Progenitor cell of endocrine pancreas (in vitro differentiated cells): ENCODE results near the gene NHSL1. TPM values are rescaled to one million over a fixed set of nuclear protein-coding genes. Genes with fewer than 3 reads are reported as not detected.

Experiments used
- DNase-seq: peaks from one replicate; pipeline ENCODE4 v3.0.0; 2021; ENCODE audit warnings: low spot score; ENCODE audit not compliant: unreplicated experiment
- H3K27ac Mint-ChIP-seq: 2 replicates; pipeline ENCODE4 v1.8.0; 2021; ENCODE audit warnings: mild to moderate bottlenecking, moderate library complexity, mixed read lengths
- H3K27me3 Mint-ChIP-seq: 2 replicates; pipeline ENCODE4 v1.8.0; 2021; ENCODE audit warnings: mixed read lengths
- H3K36me3 Mint-ChIP-seq: 2 replicates; pipeline ENCODE4 v1.8.0; 2022; ENCODE audit warnings: mixed read lengths; ENCODE audit not compliant: insufficient read depth
- H3K4me1 Mint-ChIP-seq: 2 replicates; pipeline ENCODE4 v1.8.0; 2021; ENCODE audit warnings: low read depth, mixed read lengths
- H3K4me3 Mint-ChIP-seq: 2 replicates; pipeline ENCODE4 v1.8.0; 2021; ENCODE audit warnings: low read depth, mild to moderate bottlenecking, moderate library complexity, mixed read lengths
- H3K9me3 Mint-ChIP-seq: 2 replicates; pipeline ENCODE4 v1.8.0; 2021; ENCODE audit warnings: low read depth, mixed read lengths
- CTCF ChIP-seq: fragments of 200-600 bp; sonication (generic); IDR thresholded peaks from one replicate; pipeline ENCODE4 v1.5.0; 2021; ENCODE audit warnings: antibody characterized with exemption, mild to moderate bottlenecking; ENCODE audit not compliant: unreplicated experiment
- total RNA-seq: library from RNA; stranded (reverse); gene quantifications from 2 replicates; pipeline ENCODE4 v1.2.1, GENCODE V29; 2021

The NHSL1 gene
- total RNA-seq, 1 donor from 2014 or later = 86.5 TPM

GRCh38 chr6:138541823-138542481 lies 42.7 kb upstream of the NHSL1 start:
- peak overlapping the region; percentile 42 for H3K27ac Mint-ChIP-seq
- no peak for DNase-seq
- no peaks in the 10 kb centered on the region for H3K9me3 Mint-ChIP-seq
- peaks cover 5% of the 10 kb centered on the region for H3K36me3 Mint-ChIP-seq
- no peak for TF ChIP-seq CTCF
- H3K4me1 Mint-ChIP-seq = peaks cover 77% of the 10 kb centered on the region
- H3K27me3 Mint-ChIP-seq = no peaks in the 10 kb centered on the region
- no peak overlapping the region for H3K4me3 Mint-ChIP-seq

- Mint-ChIP-seq H3K36me3 (peaks cover 5% of the 10 kb centered on the region), H3K4me1 (peaks cover 85% of the 10 kb centered on the region), H3K27ac (peak overlapping the region; percentile 84), H3K4me3 (no peak overlapping the region), H3K9me3 (no peaks in the 10 kb centered on the region), H3K27me3 (no peaks in the 10 kb centered on the region)
- DNase-seq = no peak
- TF ChIP-seq CTCF = no peak
Measured at GRCh38 chr6:138540468-138540867, 41.2 kb upstream of the NHSL1 start.

- Mint-ChIP-seq H3K4me3 (no peak overlapping the region), H3K36me3 (peaks cover 5% of the 10 kb centered on the region), H3K27me3 (no peaks in the 10 kb centered on the region), H3K27ac (no peak overlapping the region), H3K4me1 (peaks cover 87% of the 10 kb centered on the region), H3K9me3 (no peaks in the 10 kb centered on the region)
- TF ChIP-seq CTCF = no peak
- no peak for DNase-seq
Measured at GRCh38 chr6:138539876-138540275, 40.6 kb upstream of the NHSL1 start.

- DNase-seq = no peak
- Mint-ChIP-seq H3K27me3 (no peaks in the 10 kb centered on the region), H3K4me3 (peak overlapping the region; percentile 12), H3K4me1 (peaks cover 84% of the 10 kb centered on the region), H3K9me3 (no peaks in the 10 kb centered on the region), H3K36me3 (peaks cover 11% of the 10 kb centered on the region), H3K27ac (peak overlapping the region; percentile 97)
- TF ChIP-seq CTCF = no peak
Measured at GRCh38 chr6:138538390-138539031, 39.2 kb upstream of the NHSL1 start.

GRCh38 chr6:138537106-138537505 lies 37.8 kb upstream of the NHSL1 start:
- peaks cover 77% of the 10 kb centered on the region for H3K4me1 Mint-ChIP-seq
- peak overlapping the region; percentile 17 for H3K4me3 Mint-ChIP-seq
- TF ChIP-seq CTCF = no peak
- peak overlapping the region; percentile 97 for H3K27ac Mint-ChIP-seq
- H3K36me3 Mint-ChIP-seq = peaks cover 17% of the 10 kb centered on the region
- no peaks in the 10 kb centered on the region for H3K27me3 Mint-ChIP-seq
- no peak for DNase-seq
- peaks cover 3% of the 10 kb centered on the region for H3K9me3 Mint-ChIP-seq
